H1 (cell line): Measurements from ENCODE around the gene C1orf74. TPM values are rescaled to one million over a fixed set of nuclear protein-coding genes. Genes with fewer than 3 reads are reported as not detected.

Source experiments
- CBX8 ChIP-seq: fragments of 300-800, 300-1000 bp; sonication (generic); IDR thresholded peaks from 2 replicates; pipeline ENCODE4 v1.7.1; 2016; ENCODE audit warnings: low read depth, low read length, borderline replicate concordance
- CTCF ChIP-seq, 3 experiments: IDR thresholded peaks; 1 replicate in 2 of 3; 2 replicates in 1 of 3; pipeline versions ENCODE4 v1.5.1 to v1.6.1; 2011; ENCODE audit warnings: low read length in 3 of 3, mild to moderate bottlenecking in 3 of 3, inconsistent platforms in 2 of 3, low read depth in 1 of 3, moderate library complexity in 1 of 3; ENCODE audit not compliant: insufficient read depth in 1 of 3; ENCODE audit errors: control extremely low read depth in 1 of 3
- MAFK ChIP-seq: IDR thresholded peaks from 2 replicates; pipeline ENCODE4 v1.6.1; 2012; ENCODE audit warnings: low read depth, mild to moderate bottlenecking, improper control_type of control experiment, low read length
- NRF1 ChIP-seq: IDR thresholded peaks from 2 replicates; pipeline ENCODE4 v1.6.1; 2011; ENCODE audit warnings: mild to moderate bottlenecking, low read depth, low read length, improper control_type of control experiment
- RBBP5 ChIP-seq: IDR thresholded peaks from 2 replicates; pipeline ENCODE4 v1.7.1; 2012; ENCODE audit warnings: low read depth, mild to moderate bottlenecking, inconsistent platforms, low read length, moderate library complexity, borderline replicate concordance
- USF2 ChIP-seq: IDR thresholded peaks from 2 replicates; pipeline ENCODE4 v1.6.1; 2011; ENCODE audit warnings: low read length, improper control_type of control experiment
- ZNF274 ChIP-seq: IDR thresholded peaks from 2 replicates; pipeline ENCODE4 v1.7.0; 2012; ENCODE audit warnings: low read length, borderline replicate concordance; ENCODE audit errors: extremely low read depth
- polyA plus RNA-seq, 7 experiments: library from polyadenylated mRNA; depleted of rRNA in 3 of 7; stranded (reverse) in 5 of 7; unstranded in 2 of 7; fragments of >200 nt in 5 of 7; fragments of 200-250 nt in 2 of 7; gene quantifications; 1 replicate in 5 of 7; 2 replicates in 1 of 7; 4 replicates in 1 of 7; pipeline versions ENCODE4 v1.2.1 to v1.2.3, GENCODE V29; 2011 to 2013; ENCODE audit warnings: missing spikeins in 2 of 7, mixed read lengths in 2 of 7
- total RNA-seq: library from RNA; stranded (reverse); fragmentation: NEBNext Ultra II Directional; extraction: Animal tissue kit (Norgen Biotek cat#: 25700); gene quantifications from 2 replicates; pipeline ENCODE4 v1.2.1, GENCODE V29; 2021
- TF ChIP-seq, protein P1 (sequence below): IDR thresholded peaks from 2 replicates; pipeline ENCODE4 v1.6.1; 2011; ENCODE audit warnings: low read depth, mild to moderate bottlenecking, low read length; ENCODE audit not compliant: insufficient read depth

Gene C1orf74
- total and polyA plus RNA-seq, 2 of the 8 experiments (the other 6 are each of a cell fraction or from before 2014, with no cell fraction given): 3.1 to 3.9 TPM

- TF ChIP-seq, protein P1, sequence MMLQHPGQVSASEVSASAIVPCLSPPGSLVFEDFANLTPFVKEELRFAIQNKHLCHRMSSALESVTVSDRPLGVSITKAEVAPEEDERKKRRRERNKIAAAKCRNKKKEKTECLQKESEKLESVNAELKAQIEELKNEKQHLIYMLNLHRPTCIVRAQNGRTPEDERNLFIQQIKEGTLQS: no peak
- no peak for TF ChIP-seq USF2
- TF ChIP-seq CBX8: no peak
- no peak for TF ChIP-seq NRF1
- TF ChIP-seq RBBP5: no peak
- no peak for TF ChIP-seq ZNF274
- TF ChIP-seq MAFK: no peak
- TF ChIP-seq CTCF (IDR thresholded peaks at IDR 0.05; ENCODE audit: control extremely low read depth in 1 of 3, insufficient read depth in 1 of 3, low read depth in 1 of 3, low read length in 3 of 3): no peak
- TF ChIP-seq, all 59 proteins: peak for 0
These were observed 13.5 kb downstream of the C1orf74 start (continued) for GRCh38 chr1:209770636-209771415.
